Measurements from ENCODE around the gene GDPD3. TPM values are rescaled to one million over a fixed set of nuclear protein-coding genes. Genes with fewer than 3 reads are reported as not detected.

GDPD3 gene
- total RNA-seq, 3 donors from 2014 or later (not counting 1 experiment from before 2014, with no cell fraction given), result 5.3 to 14.7 (median 9.1) TPM

- Histone ChIP-seq H3K4me1 (ENCODE audit: control insufficient read depth, insufficient read depth, low read length) (peaks cover 29% of the 10 kb centered on the region), H3K4me3 (ENCODE audit: low read length) (no peak overlapping the region), H3K27me3 (ENCODE audit: control insufficient read depth, insufficient read depth, low read length) (no peaks in the 10 kb centered on the region), H3K27ac (ENCODE audit: low read length) (no peak overlapping the region), H3K36me3 (ENCODE audit: control insufficient read depth, insufficient read depth, low read length) (peaks cover 50% of the 10 kb centered on the region), H3K9me3 (ENCODE audit: control insufficient read depth, insufficient read depth, low read length) (no peaks in the 10 kb centered on the region)
- peaks cover 25 to 50% of the 10 kb centered on the region in 2 donors for H3K4me1 Mint-ChIP-seq
- WGBS (ENCODE audit: insufficient coverage), result 96% methylated on average over 28 of the region's 31 CpGs
- H3K9me3 Mint-ChIP-seq, result no peaks in the 10 kb centered on the region
- ATAC-seq (no peak), DNase-seq (no peak)
- no peaks in the 10 kb centered on the region for H3K36me3 Mint-ChIP-seq
- intact Hi-C loops (cut with micrococcal nuclease), result loop anchor here (10.0 kb wide), 1 partner anchor 335 kb away; the partner anchor contains the start of gene ZNF771
- no peak for TF ChIP-seq CTCF (IDR thresholded peaks at IDR 0.05)
- H3K27me3 Mint-ChIP-seq (ENCODE audit: low read depth in 2 of 2), result no peaks in the 10 kb centered on the region
- H3K4me3 Mint-ChIP-seq, result no peak overlapping the region
- H3K27ac Mint-ChIP-seq, result peak overlapping the region in 1 of 2 donors; percentile 59
Measured at GRCh38 chr16:30069611-30070462, 43.5 kb downstream of the GDPD3 start.

GRCh38 chr16:30068750-30069610 lies 44.4 kb downstream of the GDPD3 start:
- no peak for ATAC-seq
- peaks cover 30 to 52% of the 10 kb centered on the region in 2 donors for H3K4me1 Mint-ChIP-seq
- H3K36me3 ChIP-seq (ENCODE audit: control insufficient read depth, insufficient read depth, low read length), result peaks cover 50% of the 10 kb centered on the region

GRCh38 chr16:30068333-30068732 lies 45.0 kb downstream of the GDPD3 start:
- Histone ChIP-seq H3K4me1 (ENCODE audit: control insufficient read depth, insufficient read depth, low read length) (peaks cover 39% of the 10 kb centered on the region), H3K4me3 (ENCODE audit: low read length) (no peak overlapping the region), H3K36me3 (ENCODE audit: control insufficient read depth, insufficient read depth, low read length) (peaks cover 50% of the 10 kb centered on the region), H3K27ac (ENCODE audit: low read length) (no peak overlapping the region), H3K27me3 (ENCODE audit: control insufficient read depth, insufficient read depth, low read length) (no peaks in the 10 kb centered on the region), H3K9me3 (ENCODE audit: control insufficient read depth, insufficient read depth, low read length) (no peaks in the 10 kb centered on the region)
- Mint-ChIP-seq H3K27me3 (ENCODE audit: low read depth in 2 of 2) (no peaks in the 10 kb centered on the region), H3K36me3 (no peaks in the 10 kb centered on the region), H3K4me1 (peaks cover 36 to 59% of the 10 kb centered on the region in 2 donors), H3K9me3 (no peaks in the 10 kb centered on the region), H3K27ac (peak overlapping the region; percentile 38 to 41), H3K4me3 (no peak overlapping the region)
- DNase-seq (no peak), ATAC-seq (no peak)
- intact Hi-C loops (cut with micrococcal nuclease), result loop anchor here (10.0 kb wide), 1 partner anchor 336 kb away; the partner anchor contains the start of gene ZNF771
- no peak for TF ChIP-seq CTCF (IDR thresholded peaks at IDR 0.05)
- WGBS (ENCODE audit: insufficient coverage), result 75% methylated on average over 9 of the region's 9 CpGs

More at GRCh38 chr16:30068750-30069610, 44.4 kb downstream of the GDPD3 start:
- 88% methylated on average over 16 of the region's 17 CpGs for WGBS (ENCODE audit: insufficient coverage)
- no peaks in the 10 kb centered on the region for H3K27me3 Mint-ChIP-seq (ENCODE audit: low read depth in 2 of 2)
- no peaks in the 10 kb centered on the region for H3K9me3 Mint-ChIP-seq
- Histone ChIP-seq H3K4me3 (ENCODE audit: low read length) (no peak overlapping the region), H3K4me1 (ENCODE audit: control insufficient read depth, insufficient read depth, low read length) (peaks cover 33% of the 10 kb centered on the region), H3K27me3 (ENCODE audit: control insufficient read depth, insufficient read depth, low read length) (no peaks in the 10 kb centered on the region), H3K27ac (ENCODE audit: low read length) (no peak overlapping the region), H3K9me3 (ENCODE audit: control insufficient read depth, insufficient read depth, low read length) (no peaks in the 10 kb centered on the region)
- intact Hi-C loops (cut with micrococcal nuclease), result loop anchor here (10.0 kb wide), 1 partner anchor 336 kb away; the partner anchor contains the start of gene ZNF771
- peak overlapping the region; percentile 63 for H3K4me3 Mint-ChIP-seq
- H3K27ac Mint-ChIP-seq, result peak overlapping the region; percentile 41 to 59
- no peaks in the 10 kb centered on the region for H3K36me3 Mint-ChIP-seq
- DNase-seq, result peak; percentile 53 to 78
- TF ChIP-seq CTCF (IDR thresholded peaks at IDR 0.05), result peak; percentile 59

Data from natural killer cell (primary cell).